Transverse colon (tissue), 4 donors: Measurements from ENCODE around the gene AARS2. TPM values are rescaled to one million over a fixed set of nuclear protein-coding genes. Genes with fewer than 3 reads are reported as not detected.
A peak's percentile ranks its signal among the peaks of the same experiment; 100 is the strongest.

Experiments used
- DNase-seq: peaks from one replicate; pipeline ENCODE4 v3.0.0-alpha.2; 2019
- H3K27ac ChIP-seq, 4 donors: fragments of 200-600 bp; sonication (generic); 2 replicates each; pipeline ENCODE4 v1.5.1; 2016 to 2018; ENCODE audit warnings: inconsistent platforms in 4 of 4
- H3K27me3 ChIP-seq: fragments of 200-600 bp; sonication (generic); 2 replicates; pipeline ENCODE4 v1.5.1; 2017; ENCODE audit warnings: inconsistent platforms
- H3K36me3 ChIP-seq, 4 donors: fragments of 200-600 bp; sonication (generic); 2 replicates each; pipeline ENCODE4 v1.5.1; 2017 to 2019; ENCODE audit warnings: inconsistent platforms in 4 of 4
- H3K4me1 ChIP-seq, 4 donors: fragments of 200-600 bp; sonication (generic); 2 replicates each; pipeline ENCODE4 v1.5.1; 2017 to 2020; ENCODE audit warnings: inconsistent platforms in 4 of 4
- H3K4me3 ChIP-seq, 4 donors: fragments of 200-600 bp; sonication (generic); 1 replicate in 1 of 4; 2 replicates in 3 of 4; pipeline versions ENCODE4 v1.5.1 to v1.6.1; 2017 to 2019; ENCODE audit warnings: inconsistent platforms in 4 of 4
- H3K9me3 ChIP-seq, 2 donors: fragments of 200-600 bp; sonication (generic); 2 replicates each; pipeline ENCODE4 v1.5.1; 2017 to 2019; ENCODE audit warnings: inconsistent platforms in 2 of 2
- EP300 ChIP-seq: sonication (generic); formaldehyde crosslinking; IDR thresholded peaks from one replicate; pipeline ENCODE4 v1.6.1; 2017; ENCODE audit warnings: antibody characterized with exemption, low read depth
- POLR2A ChIP-seq: fragments of 450-650 bp; IDR thresholded peaks from one replicate; pipeline ENCODE4 v1.6.1; 2016; ENCODE audit warnings: antibody characterized with exemption, mild to moderate bottlenecking, moderate library complexity
- POLR2AphosphoS5 ChIP-seq, 3 donors: sonication (generic); formaldehyde crosslinking; IDR thresholded peaks; one replicate each; pipeline ENCODE4 v1.6.1; 2016; ENCODE audit warnings: antibody characterized with exemption in 3 of 3
- WGBS, 2 donors: methylation state at CpG; one replicate each; pipeline ENCODE4 v1.1.5; 2018; ENCODE audit warnings: low coverage in 1 of 2; 5-methylcytosine and 5-hydroxymethylcytosine counted together
- in situ Hi-C, 4 donors: fragments of 200-750 bp; cut with MboI; loops; one replicate each; pipeline versions ENCODE4 v1.15.0 to v1.15.1; 2017; ENCODE audit warnings: low sequenced_read_pairs in 3 of 4, low pct_ligation_motif_present in 1 of 4, low pct_unique_long_range_greater_than_20kb in 1 of 4
- intact Hi-C: fragments of 100-400 bp; cut with DNase I; formaldehyde crosslinking; loops from one replicate; pipeline ENCODE4 v1.15.1; 2023; ENCODE audit warnings: low total_unique reads
- total RNA-seq, 4 donors: library from RNA; depleted of rRNA; stranded (reverse); fragments of >200 nt; gene quantifications; one replicate each; pipeline ENCODE4 v1.1.0, GENCODE V29; 2016
- TF ChIP-seq, protein P1 (sequence below), 5 experiments: fragments of 200-600 bp in 3 of 5; fragments of 450-650 bp in 2 of 5; sonication (generic) in 3 of 5; IDR thresholded peaks; 1 replicate in 2 of 5; 2 replicates in 3 of 5; pipeline ENCODE4 v1.5.1; 2016 to 2017; ENCODE audit warnings: antibody characterized with exemption in 5 of 5, inconsistent platforms in 3 of 5, mild to moderate bottlenecking in 2 of 5, moderate library complexity in 1 of 5

The AARS2 gene
- total RNA-seq, 4 donors from 2014 or later, result 9.1 to 18.3 (median 14.8) TPM

DNA sequence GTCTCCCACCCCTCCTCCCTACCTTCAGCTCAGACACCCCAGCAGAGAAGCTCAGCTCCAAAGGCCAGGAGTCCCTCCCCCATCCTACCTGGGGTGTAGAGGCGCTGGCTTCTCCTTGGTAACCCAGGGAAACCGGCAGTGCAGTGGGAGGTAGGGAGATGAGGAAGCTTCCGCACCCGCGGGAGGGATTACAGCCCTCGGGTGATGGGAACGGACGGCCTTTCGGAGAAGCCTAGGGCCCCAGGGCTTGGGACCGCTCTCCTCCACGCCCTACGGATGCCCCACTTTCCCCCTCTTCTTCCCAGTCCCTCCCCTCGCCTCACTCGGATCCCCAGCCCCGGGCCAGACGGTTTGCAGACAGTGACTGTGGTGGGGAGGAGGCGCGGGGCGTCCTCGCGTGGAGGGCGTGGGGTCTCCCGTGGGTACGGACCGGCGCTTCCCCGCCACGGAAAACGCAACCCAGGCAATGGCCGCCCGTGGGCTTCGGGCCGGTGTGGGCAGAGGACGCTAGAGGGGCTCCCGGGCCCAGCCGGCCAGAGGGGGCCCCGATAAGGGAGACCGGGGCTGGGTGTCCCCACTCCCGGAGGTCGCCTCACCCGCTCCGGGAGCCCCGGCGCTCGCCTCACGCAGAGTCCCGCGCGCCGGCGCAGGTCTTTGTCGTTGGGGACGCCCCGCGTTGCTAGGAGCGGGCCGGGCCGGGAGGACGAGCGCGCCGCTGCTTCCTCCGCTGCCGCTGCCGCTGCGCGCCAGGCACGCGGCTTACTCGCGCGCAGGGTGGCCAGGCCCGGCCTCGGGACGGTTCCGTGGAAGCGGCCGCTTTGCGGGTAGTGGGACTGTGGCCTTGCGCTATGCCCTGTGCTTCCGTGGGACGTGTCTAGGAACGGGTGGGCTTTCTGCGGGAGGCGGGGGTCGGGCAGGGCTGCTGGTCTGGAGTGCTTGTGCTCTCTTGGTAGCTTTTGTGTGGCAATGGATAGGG lies 15.8 kb downstream of the AARS2 start:
- DNase-seq, result peak; percentile 25
- WGBS, 2 donors, result 4% methylated on average over 22 of the region's 86 CpGs; no CpG with 5 or more reads in 1 of the 2 donors
- TF ChIP-seq, protein P1, sequence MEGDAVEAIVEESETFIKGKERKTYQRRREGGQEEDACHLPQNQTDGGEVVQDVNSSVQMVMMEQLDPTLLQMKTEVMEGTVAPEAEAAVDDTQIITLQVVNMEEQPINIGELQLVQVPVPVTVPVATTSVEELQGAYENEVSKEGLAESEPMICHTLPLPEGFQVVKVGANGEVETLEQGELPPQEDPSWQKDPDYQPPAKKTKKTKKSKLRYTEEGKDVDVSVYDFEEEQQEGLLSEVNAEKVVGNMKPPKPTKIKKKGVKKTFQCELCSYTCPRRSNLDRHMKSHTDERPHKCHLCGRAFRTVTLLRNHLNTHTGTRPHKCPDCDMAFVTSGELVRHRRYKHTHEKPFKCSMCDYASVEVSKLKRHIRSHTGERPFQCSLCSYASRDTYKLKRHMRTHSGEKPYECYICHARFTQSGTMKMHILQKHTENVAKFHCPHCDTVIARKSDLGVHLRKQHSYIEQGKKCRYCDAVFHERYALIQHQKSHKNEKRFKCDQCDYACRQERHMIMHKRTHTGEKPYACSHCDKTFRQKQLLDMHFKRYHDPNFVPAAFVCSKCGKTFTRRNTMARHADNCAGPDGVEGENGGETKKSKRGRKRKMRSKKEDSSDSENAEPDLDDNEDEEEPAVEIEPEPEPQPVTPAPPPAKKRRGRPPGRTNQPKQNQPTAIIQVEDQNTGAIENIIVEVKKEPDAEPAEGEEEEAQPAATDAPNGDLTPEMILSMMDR (IDR thresholded peaks at IDR 0.05), result no peak
- peak; percentile 10 for TF ChIP-seq POLR2A
- Histone ChIP-seq H3K27ac (no peak overlapping the region), H3K4me1 (peaks cover 6 to 16% (median 14%) of the 10 kb centered on the region in 4 donors), H3K4me3 (peak overlapping the region; percentile 25 to 64 (median 33)), H3K9me3 (no peaks in the 10 kb centered on the region), H3K27me3 (peaks cover 62% of the 10 kb centered on the region), H3K36me3 (peaks cover 0 to 3% (median 0%) of the 10 kb centered on the region in 4 donors)
- intact Hi-C loops, result no loop called here
- in situ Hi-C loops, result no loop called here

DNA sequence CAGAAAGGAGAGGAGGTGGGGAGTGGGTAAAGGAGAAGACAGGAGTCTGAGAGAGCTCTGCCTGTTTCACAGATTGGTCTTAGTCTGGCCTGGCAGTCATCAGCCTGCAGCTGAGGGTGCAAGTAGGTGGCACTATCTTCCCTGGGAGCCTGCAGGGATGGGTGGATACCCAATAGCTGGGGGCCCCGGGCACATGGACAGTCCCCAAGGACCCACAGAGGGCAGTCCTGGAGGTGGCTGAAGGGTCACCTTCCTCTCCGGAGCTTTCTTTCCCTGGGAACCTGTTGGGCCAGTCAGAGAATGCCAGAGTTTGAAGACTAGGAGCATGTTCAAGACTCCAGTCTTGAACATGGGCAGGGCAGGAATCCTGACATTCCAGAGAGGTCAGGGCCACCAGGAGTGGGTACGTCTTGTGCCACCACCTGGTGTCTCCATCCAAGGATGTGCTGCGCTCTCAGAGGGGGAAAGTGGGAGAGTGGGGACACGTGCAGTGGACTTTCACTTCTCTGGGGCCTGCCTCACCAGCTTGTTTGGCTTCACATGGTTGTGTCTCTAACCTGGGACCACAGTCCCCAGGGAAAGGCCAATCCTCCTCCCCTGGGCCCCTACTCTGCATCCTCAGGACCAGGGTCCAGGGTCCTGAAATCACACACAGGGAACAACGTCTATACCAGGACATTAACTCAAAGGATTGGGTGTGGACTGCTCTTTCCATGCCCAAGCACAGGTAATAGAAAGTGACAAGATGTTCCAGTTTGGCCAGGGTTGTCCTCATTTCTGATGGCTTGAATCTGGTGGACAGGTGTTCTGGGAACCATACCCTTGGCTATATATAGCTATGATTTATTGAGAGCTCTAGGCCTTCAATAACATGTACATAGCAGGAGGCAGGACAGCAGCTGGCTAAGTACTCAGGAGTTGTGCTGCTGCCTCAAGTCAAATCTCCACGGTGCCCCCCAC lies 18.0 kb downstream of the AARS2 start:
- H3K36me3 ChIP-seq, result no peaks in the 10 kb centered on the region
- TF ChIP-seq POLR2AphosphoS5 (IDR thresholded peaks at IDR 0.05) (no peak), EP300 (no peak), POLR2A (no peak)
- TF ChIP-seq, protein P1 (IDR thresholded peaks at IDR 0.05), result no peak
- H3K4me3 ChIP-seq, result no peak overlapping the region
- H3K9me3 ChIP-seq, result no peaks in the 10 kb centered on the region
- H3K27me3 ChIP-seq, result peaks cover 85% of the 10 kb centered on the region
- H3K27ac ChIP-seq, result no peak overlapping the region
- DNase-seq, result no peak
- 62% methylated on average over 6 of the region's 7 CpGs; no CpG with 5 or more reads in 1 of the 2 donors for WGBS, 2 donors
- intact Hi-C loops (loop anchor here (5.0 kb wide), 1 partner anchor 1223 kb away; no protein-coding TSS in a partner anchor), in situ Hi-C loops (no loop called here)
- H3K4me1 ChIP-seq, result peaks cover 6 to 16% (median 14%) of the 10 kb centered on the region in 4 donors

DNA sequence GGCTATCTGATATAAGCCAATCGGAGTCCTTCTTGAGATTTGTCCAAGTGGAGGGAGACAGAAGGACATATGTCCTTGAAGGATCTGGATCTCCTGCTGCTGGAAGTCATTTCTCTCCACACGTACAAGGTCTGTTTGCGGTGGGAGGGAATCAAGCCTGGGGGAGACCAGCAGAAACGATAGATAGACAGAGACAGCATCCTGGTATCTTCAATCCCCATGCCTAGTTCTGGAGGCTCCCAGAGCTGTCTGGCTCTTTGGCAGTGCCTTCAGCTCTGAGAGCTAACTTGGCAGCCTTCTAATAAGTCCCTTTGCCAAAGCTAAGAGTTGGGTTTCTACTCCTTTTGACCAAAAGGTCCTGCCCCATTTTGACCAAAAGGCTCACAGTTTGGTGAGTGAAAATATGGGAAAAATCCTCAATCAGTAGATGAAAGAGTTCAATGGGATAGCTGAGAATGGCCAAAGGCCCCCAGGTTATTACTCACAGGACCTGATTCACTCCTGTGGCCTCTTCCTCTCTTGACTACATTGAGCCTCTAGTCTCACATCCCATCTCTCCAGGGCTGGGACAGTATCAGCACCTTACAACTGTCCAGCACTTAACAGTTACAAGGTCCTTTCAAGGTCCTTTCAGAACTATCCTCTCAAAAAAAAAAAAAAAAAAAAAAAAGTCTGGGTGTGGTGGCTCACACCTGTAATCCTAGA lies 20.3 kb downstream of the AARS2 start:
- peaks cover 96% of the 10 kb centered on the region for H3K27me3 ChIP-seq
- H3K9me3 ChIP-seq, result no peaks in the 10 kb centered on the region
- WGBS, 2 donors, result 80 to 83% methylated on average over 1 to 4 of the region's 4 CpGs
- DNase-seq, result no peak
- H3K4me1 ChIP-seq, result peaks cover 6 to 12% (median 10%) of the 10 kb centered on the region in 4 donors
- intact Hi-C loops, result loop anchor here (5.0 kb wide), 1 partner anchor 1221 kb away; no protein-coding TSS in a partner anchor
- in situ Hi-C loops, result no loop called here
- no peak overlapping the region for H3K27ac ChIP-seq
- TF ChIP-seq, protein P1 (IDR thresholded peaks at IDR 0.05), result no peak
- no peak for TF ChIP-seq POLR2A
- TF ChIP-seq EP300, result no peak
- TF ChIP-seq POLR2AphosphoS5 (IDR thresholded peaks at IDR 0.05), result no peak
- H3K4me3 ChIP-seq, result no peak overlapping the region
- no peaks in the 10 kb centered on the region for H3K36me3 ChIP-seq
